ENCODE data around the gene BCO2.

- TF ChIP-seq EZH2phosphoT487 (IDR thresholded peaks at IDR 0.05) (no peak), CTCF (IDR thresholded peaks at IDR 0.05) (no peak)
Observed at GRCh38 chr11:112260490-112260889, 85.2 kb downstream of the BCO2 start, which contains the start of gene PLET1.
